ENCODE measurements around the gene ALDH18A1.

The ALDH18A1 gene

GRCh38 chr10:95664543-95664942, 8.0 kb upstream of the ALDH18A1 start:
- no peak for DNase-seq (ENCODE audit: low read depth)
- TF ChIP-seq CTCF (IDR thresholded peaks at IDR 0.05; ENCODE audit: low read depth, low read length) (no peak), MAX (IDR thresholded peaks at IDR 0.05; ENCODE audit: low read depth, low read length) (no peak), POLR2A (IDR thresholded peaks at IDR 0.05; ENCODE audit: extremely low read depth, insufficient read length) (no peak), MYC (IDR thresholded peaks at IDR 0.05; ENCODE audit: low read depth, low read length) (no peak)
- H3K4me3 ChIP-seq (ENCODE audit: low read depth, low read length) = no peak overlapping the region

- DNase-seq (ENCODE audit: low read depth) = no peak
- no peak overlapping the region for H3K4me3 ChIP-seq (ENCODE audit: low read depth, low read length)
- no peak for TF ChIP-seq POLR2A (IDR thresholded peaks at IDR 0.05; ENCODE audit: extremely low read depth, insufficient read length)
- no peak for TF ChIP-seq MYC (IDR thresholded peaks at IDR 0.05; ENCODE audit: low read depth, low read length)
- TF ChIP-seq MAX (IDR thresholded peaks at IDR 0.05; ENCODE audit: low read depth, low read length) = no peak
- TF ChIP-seq CTCF (IDR thresholded peaks at IDR 0.05; ENCODE audit: low read depth, low read length) = no peak
Measured at GRCh38 chr10:95663496-95663895, 7.0 kb upstream of the ALDH18A1 start.

- TF ChIP-seq MAX (IDR thresholded peaks at IDR 0.05; ENCODE audit: low read depth, low read length) = no peak
- TF ChIP-seq MYC (IDR thresholded peaks at IDR 0.05; ENCODE audit: low read depth, low read length) = no peak
- no peak for TF ChIP-seq CTCF (IDR thresholded peaks at IDR 0.05; ENCODE audit: low read depth, low read length)
- no peak for TF ChIP-seq POLR2A (IDR thresholded peaks at IDR 0.05; ENCODE audit: extremely low read depth, insufficient read length)
- no peak for DNase-seq (ENCODE audit: low read depth)
- no peak overlapping the region for H3K4me3 ChIP-seq (ENCODE audit: low read depth, low read length)
Measured at GRCh38 chr10:95661818-95662217, 5.3 kb upstream of the ALDH18A1 start.

- TF ChIP-seq POLR2A (IDR thresholded peaks at IDR 0.05; ENCODE audit: extremely low read depth, insufficient read length) (no peak), MAX (IDR thresholded peaks at IDR 0.05; ENCODE audit: low read depth, low read length) (no peak), CTCF (IDR thresholded peaks at IDR 0.05; ENCODE audit: low read depth, low read length) (no peak)
- no peak for DNase-seq (ENCODE audit: low read depth)
- no peak overlapping the region for H3K4me3 ChIP-seq (ENCODE audit: low read depth, low read length)
Measured at GRCh38 chr10:95660283-95660682, 3.8 kb upstream of the ALDH18A1 start.

- TF ChIP-seq MAX (IDR thresholded peaks at IDR 0.05; ENCODE audit: low read depth, low read length) = no peak
- no peak for TF ChIP-seq MYC (IDR thresholded peaks at IDR 0.05; ENCODE audit: low read depth, low read length)
- TF ChIP-seq CTCF (IDR thresholded peaks at IDR 0.05; ENCODE audit: low read depth, low read length) = no peak
- no peak for TF ChIP-seq POLR2A (IDR thresholded peaks at IDR 0.05; ENCODE audit: extremely low read depth, insufficient read length)
- peak overlapping the region; percentile 80 for H3K4me3 ChIP-seq (ENCODE audit: low read depth, low read length)
- no peak for DNase-seq (ENCODE audit: low read depth)
Measured at GRCh38 chr10:95657250-95657649, 739 bp upstream of the ALDH18A1 start.

Data from NB4 (cell line).